CD4-positive, alpha-beta T cell treated with Interleukin-2 at 100 ng/mL for 4 hours (primary cell): Measurements from ENCODE around the gene INSM1.

Source experiments
- DNase-seq: peaks from one replicate; pipeline ENCODE4 v3.0.0-alpha.2; 2020; ENCODE audit warnings: low spot score

Gene INSM1

GRCh38 chr20:20395087-20395486, 27.2 kb downstream of the INSM1 start:
- no peak for DNase-seq

DNA sequence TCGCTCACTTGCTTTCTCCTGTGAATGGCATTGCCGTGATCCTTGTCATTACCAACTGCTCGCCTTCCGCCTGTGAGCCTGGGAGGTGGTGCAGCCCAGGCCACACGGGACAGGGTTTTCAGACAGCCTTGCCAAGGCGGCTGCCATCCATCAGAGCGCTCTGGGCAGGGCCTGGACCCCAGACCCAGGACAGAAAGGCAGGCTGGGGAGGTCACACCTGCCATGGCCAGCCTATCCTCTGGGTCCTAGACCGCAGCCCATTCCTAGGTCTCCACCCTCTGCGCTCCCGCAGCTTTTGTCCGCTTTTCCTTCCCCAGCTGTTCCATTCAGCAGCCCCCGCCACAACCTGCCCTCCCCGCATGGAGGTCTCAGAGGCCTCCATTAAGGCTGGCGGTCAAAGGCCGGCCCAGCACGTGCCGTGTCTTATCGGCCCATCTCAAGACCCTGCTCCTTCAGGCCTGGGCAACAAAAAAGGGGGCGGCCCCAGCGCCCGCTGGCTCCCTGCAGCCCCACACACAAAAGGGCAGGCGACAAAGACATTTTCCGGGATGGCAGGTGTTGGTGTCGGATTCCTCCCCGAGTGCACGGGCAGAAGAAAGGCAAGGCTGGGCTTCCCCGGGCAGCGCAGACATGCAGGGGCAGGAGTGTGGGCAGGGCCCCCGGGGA, 28.1 kb downstream of the INSM1 start:
- no peak for DNase-seq

DNA sequence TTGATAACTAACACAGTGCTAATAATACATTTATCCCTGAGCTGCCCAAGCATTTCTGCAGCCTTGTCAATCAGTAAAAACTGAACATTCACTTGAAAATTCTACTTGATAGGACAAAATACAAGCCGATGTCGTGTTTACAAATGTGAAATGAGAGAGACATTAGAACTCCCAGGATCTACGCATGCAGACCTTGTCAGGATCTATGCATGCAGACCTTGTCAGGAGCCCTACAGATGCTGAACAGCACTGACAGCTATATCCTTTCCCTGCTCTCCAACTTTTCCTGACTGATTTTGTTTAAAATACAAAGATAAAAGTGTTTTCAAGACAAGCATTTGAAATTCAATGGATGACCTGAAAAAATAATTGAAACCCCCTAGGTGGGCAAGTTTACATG, 28.9 kb downstream of the INSM1 start:
- DNase-seq: no peak

GRCh38 chr20:20398123-20398522, 30.2 kb downstream of the INSM1 start:
- no peak for DNase-seq

DNA sequence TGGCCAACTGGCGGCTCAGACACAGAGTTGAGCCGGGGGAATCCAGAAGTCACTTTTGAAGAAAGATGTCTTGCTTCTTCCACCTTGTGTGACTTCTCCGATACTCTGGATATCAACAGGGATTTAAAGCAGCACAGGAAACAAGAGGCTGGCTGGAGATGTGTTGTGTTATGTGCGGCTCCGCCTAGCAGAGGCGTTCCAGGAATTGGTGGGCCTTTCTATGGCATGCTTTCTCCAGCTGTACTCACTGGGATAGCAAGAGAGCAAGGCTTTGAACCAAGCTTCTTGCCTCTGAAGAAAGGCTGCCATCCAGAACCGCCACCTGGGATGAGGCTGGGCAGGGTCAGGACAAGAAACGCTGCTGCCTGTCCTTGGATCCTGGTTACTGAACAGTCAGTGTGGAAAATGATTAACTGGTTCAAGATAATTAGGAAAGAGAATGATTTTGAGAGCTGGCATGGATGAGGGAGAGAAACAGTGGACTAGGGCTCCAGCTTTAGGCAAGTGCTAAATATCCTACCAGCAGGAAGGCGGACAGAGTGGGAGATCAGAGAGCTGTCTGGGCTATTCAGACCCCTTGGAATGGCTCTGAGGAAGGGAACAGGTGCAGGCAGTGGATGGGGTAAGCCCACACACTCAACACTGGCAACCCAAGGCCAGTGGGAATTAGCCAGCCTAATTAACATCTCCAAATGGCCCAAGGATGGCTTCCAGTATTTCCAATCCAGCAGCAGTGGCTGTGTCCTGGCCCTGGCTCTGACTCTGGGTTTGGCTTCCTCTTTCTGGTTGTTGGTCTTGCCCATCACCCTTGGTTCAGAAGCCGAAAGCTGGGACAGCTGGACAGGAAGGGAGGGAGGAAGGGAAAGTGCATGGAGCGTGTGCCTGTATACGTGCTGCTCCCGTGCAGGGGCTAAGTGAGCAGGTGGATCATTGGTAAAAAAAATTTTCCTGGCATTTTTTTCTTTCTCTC, 31.9 kb downstream of the INSM1 start:
- DNase-seq: no peak

- no peak for DNase-seq
Measured at GRCh38 chr20:20401991-20402390, 34.1 kb downstream of the INSM1 start.

GRCh38 chr20:20404633-20405032, 36.7 kb downstream of the INSM1 start:
- no peak for DNase-seq

GRCh38 chr20:20405623-20406022, 37.7 kb downstream of the INSM1 start:
- DNase-seq: no peak

DNA sequence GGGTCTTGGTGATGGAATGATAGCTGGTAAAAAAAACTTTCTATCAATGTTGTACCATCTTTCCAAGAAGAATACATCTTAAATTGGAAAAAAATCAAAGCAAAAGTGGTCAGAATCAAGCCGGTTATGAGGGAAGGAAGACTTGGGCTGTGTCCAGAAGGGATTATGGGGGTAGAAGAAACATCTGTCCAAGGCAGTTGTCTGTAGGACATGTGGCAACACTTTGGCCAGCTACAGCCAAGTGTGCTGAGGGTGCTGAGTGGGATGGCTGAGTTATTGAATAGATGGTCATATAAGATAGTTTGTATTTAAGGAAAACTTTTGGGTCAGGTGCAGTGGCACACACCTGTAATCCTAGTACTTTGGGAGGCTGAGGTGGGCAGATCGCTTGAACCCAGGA, 38.4 kb downstream of the INSM1 start:
- DNase-seq: no peak

- no peak for DNase-seq
Measured at GRCh38 chr20:20407891-20408805, 40.2 kb downstream of the INSM1 start.

DNA sequence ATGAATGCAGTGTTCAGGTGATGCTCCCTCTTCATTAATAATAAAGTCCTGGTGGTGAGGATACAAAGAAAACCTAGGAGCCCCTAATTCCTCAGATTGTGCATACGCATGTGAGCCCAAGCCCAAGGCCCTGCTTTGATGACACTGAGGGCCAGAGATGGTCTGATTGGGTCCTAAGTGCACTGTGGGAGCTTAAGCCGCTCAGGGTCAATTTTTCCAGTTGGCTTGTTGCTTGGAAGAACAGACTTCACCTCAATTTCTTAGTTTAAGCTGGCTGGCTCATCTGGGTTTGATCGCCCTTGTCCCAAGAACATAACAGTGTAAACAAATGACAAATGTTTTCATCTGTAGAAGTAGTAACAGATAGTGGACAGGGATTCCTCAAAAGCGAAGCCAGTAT, 41.4 kb downstream of the INSM1 start:
- DNase-seq: no peak

DNA sequence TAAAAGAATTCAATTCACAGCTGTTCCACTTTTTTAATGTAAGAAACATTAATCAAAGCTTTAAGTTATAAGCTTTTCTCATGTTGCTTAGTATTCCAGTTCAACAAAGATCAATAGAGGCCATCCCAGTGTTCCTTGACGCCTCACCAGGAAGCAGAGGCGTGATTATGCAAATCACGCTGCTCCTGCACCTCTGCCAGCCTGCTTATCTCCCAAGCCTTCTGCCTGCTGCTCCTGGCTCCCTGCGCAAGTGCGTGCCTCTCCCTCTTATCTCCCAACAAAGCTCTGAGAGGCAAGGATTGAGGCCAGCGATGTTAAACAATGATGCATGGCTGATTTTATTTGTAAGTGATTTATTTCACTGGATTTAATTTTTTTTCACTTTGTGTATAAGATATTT, 42.8 kb downstream of the INSM1 start:
- no peak for DNase-seq

- no peak for DNase-seq
Measured at GRCh38 chr20:20411402-20411801, 43.5 kb downstream of the INSM1 start.

DNA sequence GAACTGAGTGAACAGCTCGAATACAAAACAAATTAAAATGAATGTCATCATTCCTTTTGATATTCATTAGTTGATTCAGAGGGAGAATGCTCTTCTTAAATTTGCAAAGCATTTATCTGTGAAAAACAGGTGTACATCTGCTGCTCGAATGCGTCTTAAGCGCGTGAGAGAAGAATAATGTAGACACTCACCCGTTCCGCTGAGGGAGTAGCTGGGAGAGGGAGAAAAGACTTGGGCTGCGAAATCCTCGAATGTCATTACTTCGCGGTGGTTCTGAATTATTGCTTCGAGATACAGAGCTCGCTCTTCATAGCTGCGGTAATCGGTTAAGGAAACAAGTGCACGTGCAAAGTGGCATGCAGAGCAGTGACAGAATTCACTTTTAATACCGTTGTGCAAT, 43.9 kb downstream of the INSM1 start:
- no peak for DNase-seq

DNA sequence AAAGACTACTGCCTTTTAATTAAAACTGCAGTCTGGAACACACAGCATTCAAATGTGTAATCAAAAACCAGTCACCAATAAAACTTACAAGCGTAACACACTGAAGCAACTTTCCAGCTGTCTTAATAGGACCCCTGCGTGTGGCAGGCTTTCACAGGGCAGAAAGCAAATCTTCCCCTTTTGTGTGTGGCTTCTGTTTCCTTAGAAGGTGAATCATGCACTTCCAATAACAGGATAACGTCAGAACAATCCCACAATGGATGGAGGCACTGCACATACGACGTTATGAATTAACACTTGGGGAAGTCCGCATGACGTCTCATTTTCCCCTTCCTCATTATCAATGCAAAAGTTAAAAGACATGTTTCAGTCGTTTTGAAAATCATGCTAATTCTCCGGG, 44.8 kb downstream of the INSM1 start:
- no peak for DNase-seq

DNA sequence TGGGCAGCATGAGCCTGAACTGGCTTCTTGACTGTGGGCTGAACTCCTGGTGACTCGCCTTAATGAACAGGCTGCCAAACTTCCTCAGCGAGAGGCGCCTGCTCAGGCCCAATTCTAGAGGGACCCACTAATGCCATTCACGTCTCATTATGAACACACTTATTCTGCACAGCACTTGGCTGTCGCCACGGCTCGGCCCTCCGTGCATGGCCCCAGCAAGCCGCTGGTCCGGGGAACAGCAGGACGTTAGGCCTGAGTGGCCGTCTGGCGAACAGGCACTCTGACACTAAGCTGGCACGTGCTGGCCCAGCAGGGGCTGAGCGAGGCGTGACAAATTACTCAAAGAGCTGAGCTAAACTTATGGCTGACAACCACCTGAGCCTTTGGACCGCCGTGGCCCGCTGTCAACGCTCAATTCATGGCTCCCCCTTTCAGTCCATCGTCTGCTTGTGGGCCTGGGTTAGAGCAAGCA, 45.9 kb downstream of the INSM1 start:
- DNase-seq: no peak

DNA sequence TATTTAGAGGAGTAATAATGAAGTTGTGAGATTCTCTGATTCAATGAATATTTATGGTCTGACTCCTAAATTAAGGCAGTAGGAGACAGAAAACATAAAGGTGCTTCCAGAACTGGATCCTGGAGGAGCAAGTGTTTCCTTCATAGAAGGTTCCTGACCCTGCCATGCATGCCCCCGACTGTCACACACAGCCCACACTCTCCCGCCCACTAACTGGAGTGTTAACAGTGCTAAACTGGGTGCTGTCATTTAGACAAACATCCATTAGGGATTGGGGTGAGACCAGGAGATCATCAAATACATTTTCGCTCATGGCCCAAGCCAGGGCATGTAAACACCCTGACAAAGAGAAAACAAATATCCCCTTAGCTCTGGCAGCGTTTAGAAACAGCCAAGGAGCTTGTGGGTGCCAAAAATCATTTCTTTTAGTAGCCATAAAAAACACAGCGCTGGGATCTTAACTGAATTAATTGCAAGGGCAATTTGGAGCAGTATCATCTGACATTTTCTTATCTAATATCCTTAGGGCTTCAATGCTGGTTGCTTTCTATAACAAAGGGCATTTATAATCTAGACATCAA, 46.8 kb downstream of the INSM1 start:
- DNase-seq: no peak

- DNase-seq: no peak
Measured at GRCh38 chr20:20415321-20415720, 47.4 kb downstream of the INSM1 start.

GRCh38 chr20:20417876-20418676, 50.2 kb downstream of the INSM1 start:
- no peak for DNase-seq
